Measurements from ENCODE around the gene CPT1A.
A peak's percentile ranks its signal among the peaks of the same experiment; 100 is the strongest.
"Not testable (repeated sequence)": the region's sequence is repeated elsewhere in the genome, so short reads cannot be mapped to it uniquely, and the experiment has no call there.

Gene CPT1A

GRCh38 chr11:68841718-68842426, at the start of gene CPT1A:
Gene CPT1A (minus strand): TSS chr11:68841916. CDS start chr11:68815474, 26,442 bp downstream.
- peak; percentile 85 for DNase-seq

DNA sequence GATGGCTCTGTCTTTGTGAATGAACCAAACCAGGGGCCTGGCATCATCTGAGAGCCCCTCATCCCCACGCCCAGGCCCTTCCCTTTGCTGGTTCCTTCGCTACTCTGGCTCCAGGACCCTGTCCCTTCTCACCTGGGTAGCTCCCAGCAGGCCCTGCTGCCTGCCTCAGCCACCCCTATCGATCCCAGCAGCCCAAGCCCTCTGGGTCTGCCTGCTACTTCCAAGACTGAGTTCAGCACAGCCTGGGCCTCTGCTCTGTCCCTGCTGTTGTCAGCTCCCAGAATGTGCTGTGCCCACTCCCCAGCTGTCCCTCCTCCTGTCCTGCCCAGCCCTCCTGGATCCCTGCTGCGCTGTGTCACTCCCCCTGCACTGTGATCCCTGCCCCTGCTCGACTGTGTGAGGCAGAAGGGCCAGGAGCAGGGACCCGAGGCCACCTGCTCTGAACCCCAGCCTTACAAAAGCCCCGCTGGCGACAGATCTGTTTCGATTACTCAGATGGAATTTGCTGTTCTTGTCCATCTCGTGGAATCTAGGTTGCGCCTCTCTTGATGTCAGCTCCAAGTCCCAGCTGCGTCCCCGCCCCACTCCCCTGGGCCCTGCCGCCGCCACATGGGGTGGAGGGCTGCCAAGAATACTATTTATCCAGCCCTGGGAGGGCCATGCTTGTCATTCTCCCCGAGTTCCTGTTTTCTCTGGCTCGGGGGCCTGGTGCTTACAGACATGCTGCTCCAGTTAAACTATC, 48.9 kb upstream of the CPT1A start:
- DNase-seq: no peak

GRCh38 chr11:68889948-68890446, 48.3 kb upstream of the CPT1A start:
- DNase-seq: no peak

DNA sequence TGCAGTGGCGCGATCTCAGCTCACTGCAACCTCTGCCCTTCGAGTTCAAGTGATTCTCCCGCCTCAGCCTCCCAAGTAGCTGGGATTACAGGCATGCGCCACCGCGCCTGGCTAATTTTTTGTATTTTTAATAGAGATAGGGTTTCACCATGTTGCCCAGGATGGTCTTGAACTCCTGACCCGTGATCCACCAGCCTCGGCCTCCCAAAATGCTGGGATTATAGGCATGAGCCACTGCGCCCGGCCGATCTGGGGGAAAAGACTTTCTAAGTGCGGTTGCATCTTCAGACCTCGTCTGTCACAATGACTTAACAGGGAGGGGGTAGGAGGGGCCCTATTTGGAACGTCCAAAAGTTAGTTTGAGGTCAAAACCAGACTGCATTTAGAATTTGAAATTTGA, 43.1 kb upstream of the CPT1A start:
- not testable (repeated sequence) for DNase-seq

- DNase-seq: no peak
These were observed 40.7 kb upstream of the CPT1A start for GRCh38 chr11:68882391-68882790.

DNA sequence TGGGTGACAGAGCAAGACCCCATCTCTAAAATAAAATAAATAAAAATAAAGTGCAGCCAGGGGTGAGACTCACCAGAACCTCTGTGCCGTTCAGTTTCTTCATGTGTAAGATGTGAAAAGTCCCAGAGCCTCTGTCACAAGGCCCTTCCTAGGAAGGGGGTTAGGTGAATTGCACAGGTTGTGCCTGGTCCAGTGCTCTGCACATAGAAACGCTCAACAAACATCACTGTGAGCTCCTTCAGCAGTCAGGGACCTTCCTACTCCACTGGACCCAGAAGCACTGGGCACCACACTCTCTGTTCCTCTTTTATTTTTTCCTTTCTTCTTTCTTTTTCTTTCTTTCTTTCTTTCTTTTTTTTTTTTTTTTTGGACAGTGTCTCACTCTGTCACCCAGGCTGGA, 39.6 kb upstream of the CPT1A start:
- DNase-seq: no peak

- DNase-seq: no peak
These were observed 39.1 kb upstream of the CPT1A start for GRCh38 chr11:68880851-68881250.

GRCh38 chr11:68878022-68878421, 36.3 kb upstream of the CPT1A start:
- DNase-seq: no peak

- DNase-seq: no peak
These were observed 30.7 kb upstream of the CPT1A start for GRCh38 chr11:68872216-68873003.

- DNase-seq: peak; percentile 17
These were observed 28.8 kb upstream of the CPT1A start for GRCh38 chr11:68870470-68870869.

DNA sequence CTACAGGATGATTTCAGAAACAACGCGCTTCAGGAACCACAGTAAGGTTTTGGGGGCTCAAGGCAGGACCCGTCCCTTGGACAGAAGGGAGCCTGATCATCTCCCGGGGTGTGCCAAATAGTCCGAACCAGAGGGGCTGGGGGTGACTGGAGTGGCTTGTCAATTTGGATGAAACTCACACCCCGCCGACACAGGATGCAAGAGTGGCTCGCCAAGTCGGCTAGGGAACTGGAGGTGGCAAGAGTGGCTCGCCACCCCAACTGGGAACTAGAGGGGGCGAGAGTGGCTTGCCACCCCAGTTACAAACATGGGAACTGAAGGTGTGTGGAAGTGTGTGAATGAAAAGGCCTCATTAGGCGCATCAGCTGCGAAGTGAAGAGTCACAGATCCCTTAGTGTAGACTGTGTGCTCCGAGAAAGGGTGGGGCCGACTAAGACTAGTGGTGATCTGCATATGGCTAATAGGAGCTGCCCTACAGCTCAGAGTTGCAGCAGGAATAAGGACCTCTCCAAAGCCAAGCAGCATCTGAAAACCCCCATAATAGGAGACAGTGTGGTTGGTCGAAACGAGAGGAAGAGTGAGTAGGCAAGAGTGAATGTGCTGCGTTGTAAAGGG, 26.6 kb upstream of the CPT1A start:
- no peak for DNase-seq

DNA sequence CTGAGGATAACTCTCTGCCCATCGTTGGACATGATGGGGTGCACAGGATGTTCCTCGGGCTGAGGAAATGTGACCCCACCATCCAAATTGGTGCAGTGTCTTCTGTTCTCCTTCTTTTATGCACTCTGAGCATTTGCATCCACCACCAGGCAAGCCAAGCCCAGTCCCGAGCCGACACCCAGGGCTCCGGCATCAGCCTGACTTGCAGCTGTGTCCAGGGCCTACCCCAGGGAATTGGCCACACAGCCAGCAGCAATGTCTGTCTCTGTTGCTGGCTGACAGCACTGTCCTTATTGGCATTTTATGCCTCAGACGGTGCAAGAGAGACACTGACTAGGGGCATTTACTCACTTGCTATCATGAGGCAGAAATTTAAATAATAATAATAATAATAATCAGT, 25.4 kb upstream of the CPT1A start:
- no peak for DNase-seq

DNA sequence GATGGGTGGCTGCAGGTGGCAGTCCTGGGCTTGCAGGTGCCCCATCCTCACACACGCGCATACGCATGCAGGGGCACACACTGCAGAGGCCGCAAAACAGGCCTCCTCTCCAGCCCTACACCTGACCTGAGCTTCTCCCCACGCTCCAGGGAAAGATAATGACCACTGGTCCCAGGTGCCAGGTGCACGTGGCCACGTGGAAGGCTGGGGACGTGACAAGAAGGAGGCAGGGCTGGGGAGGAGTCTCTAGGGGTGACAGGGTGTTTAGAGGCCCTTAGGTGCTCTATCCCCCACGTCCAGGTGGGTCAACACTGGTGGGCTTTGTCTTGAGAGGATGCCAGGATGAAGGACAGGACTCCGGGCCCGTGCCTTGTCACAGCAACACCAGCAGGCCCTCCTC, 23.5 kb upstream of the CPT1A start:
- DNase-seq: no peak

DNA sequence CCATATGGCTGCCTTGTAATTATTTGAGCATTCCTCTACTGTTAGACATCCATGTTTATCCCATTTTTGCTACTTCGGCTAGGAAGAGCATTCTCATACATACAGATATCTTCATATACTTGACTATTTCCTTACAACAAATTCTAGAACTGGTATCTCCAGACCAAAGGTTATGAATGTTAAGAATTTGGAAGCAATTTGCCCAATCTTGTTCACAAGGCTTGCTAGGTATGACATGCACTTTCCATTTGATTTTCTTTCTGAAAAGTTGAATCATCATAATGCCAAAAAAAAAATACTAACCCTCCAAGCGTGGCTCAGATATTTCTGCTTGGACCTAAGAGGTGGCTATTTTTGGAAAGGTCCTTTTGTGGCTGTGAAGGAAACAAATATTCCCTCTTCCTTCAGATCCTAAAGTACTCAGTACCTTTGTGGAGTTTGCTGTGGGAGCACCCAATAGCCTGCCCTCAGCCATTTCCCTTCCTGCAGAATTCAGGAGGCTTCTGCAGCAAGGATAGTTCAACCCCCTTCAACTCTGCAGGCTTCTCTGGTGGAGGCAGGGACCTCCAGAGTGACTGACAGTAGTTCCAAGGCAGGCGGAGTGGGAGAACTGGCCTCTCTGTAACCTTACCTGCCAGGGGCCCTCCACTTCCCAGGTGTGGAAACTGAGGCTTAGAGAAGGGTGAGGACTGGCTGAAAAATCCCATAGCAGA, 22.0 kb upstream of the CPT1A start:
- DNase-seq: no peak

GRCh38 chr11:68862421-68862820, 20.7 kb upstream of the CPT1A start:
- no peak for DNase-seq

DNA sequence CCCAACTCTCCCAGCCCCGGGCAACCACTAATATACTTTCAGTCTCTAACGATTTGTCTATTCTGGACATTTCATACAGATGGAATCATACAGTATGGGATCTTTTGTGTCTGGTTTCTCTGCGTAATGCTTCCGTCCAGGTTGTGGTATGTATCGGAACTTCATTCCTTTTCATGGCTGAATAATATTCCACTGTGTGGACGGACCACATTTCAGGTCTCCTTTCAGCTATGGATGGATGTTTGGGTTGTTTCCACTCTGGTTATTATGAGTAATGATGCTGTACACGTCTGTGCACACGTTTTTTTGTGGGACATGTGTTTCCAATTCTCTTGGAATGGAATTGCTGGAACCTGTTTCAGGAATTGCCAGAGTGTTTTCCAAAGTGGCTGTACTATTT, 17.4 kb upstream of the CPT1A start:
- no peak for DNase-seq

GRCh38 chr11:68857037-68857586, 15.4 kb upstream of the CPT1A start:
- no peak for DNase-seq

DNA sequence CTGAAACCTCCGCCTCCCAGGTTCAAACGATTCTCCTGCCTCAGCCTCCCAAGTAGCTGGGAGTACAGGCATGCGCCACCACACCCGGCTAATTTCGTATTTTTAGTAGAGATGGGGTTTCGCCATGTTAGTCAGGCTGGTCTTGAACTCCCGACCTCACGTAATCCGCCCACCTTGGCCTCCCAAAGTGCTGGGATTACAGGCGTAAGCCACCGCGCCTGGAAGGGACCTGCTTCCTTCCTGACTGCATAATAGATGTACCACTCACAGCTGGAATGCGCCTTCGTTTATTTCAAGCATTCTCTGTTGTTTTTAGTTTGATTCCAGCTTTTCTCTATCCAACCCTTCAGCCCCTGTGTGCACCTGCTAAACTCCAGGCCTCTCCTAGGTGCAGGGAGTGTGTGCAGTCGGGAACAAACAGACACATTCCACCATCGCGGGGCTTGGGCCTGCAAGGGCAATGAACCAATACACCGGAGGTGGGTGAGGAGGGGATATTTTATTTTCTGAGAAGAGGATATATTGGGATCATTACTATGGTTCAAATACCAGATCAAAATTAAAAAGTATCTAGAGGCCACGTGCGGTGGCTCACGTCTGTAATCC, 14.8 kb upstream of the CPT1A start:
- not testable (repeated sequence) for DNase-seq

- peak; percentile 58 for DNase-seq
These were observed 13.7 kb upstream of the CPT1A start for GRCh38 chr11:68855205-68855981.

DNA sequence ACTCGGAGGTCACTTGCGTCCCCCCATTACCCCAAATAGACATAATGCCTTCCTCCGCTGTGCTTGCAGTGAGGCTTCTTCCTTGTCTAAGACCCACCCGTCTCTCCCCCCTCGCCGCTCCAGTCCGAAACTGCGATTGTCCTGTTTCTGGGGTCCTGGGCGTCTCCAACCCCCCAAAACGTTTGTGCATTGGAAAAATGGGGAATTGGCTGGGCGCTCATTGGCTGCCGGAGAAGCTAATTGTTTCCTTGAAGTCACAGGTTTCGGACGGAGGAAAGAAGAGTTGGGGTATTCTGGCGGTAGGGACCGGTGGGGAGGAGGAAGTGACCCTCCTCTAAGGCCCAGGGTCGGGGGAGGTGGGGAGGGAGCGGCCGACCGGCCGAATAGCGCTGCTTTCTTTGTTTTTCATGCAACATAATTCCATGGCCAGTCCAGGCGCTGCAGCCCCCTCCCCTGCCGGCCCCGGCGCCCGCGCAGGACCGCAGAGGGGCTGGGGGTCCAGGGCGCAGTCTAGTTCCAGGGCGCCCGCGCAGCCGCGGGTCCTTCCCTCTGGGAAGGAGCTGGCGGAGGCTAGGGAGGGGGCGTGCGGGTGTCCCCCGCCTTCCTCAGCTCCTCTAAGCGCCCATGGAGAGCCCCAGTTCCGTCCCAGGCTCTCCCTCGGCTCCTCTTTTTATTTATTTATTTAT, 12.7 kb upstream of the CPT1A start:
- no peak for DNase-seq

All from suppressor macrophage treated with lipopolysaccharide for 4 hours (primary cell).